HepG2 (cell line): ENCODE results near the gene SCARF1. TPM values are rescaled to one million over a fixed set of nuclear protein-coding genes. Genes with fewer than 3 reads are reported as not detected.

Source experiments
- ATF2 ChIP-seq: sonication (generic); formaldehyde crosslinking; IDR thresholded peaks from 2 replicates; pipeline ENCODE4 v1.4.0; 2020; ENCODE audit warnings: missing genetic modification reagents
- CCDC6 ChIP-seq: sonication (generic); formaldehyde crosslinking; IDR thresholded peaks from 2 replicates; pipeline ENCODE4 v1.8.1; 2022; ENCODE audit warnings: mild to moderate bottlenecking, missing genetic modification reagents, moderate library complexity
- CENPX ChIP-seq: sonication (generic); formaldehyde crosslinking; IDR thresholded peaks from 2 replicates; pipeline ENCODE4 v1.9.0; 2021; ENCODE audit warnings: mild to moderate bottlenecking, missing genetic modification reagents, moderate library complexity
- EZH2 ChIP-seq: conservative IDR thresholded peaks from 2 replicates; pipeline ENCODE4 v1.6.1; 2012; ENCODE audit warnings: mild to moderate bottlenecking, low read depth, low read length, moderate library complexity
- FOXA1 ChIP-seq, 2 experiments: fragments of 450-650 bp in 1 of 2; sonication (generic) in 1 of 2; formaldehyde crosslinking in 1 of 2; IDR thresholded peaks; 2 replicates each; pipeline versions ENCODE4 v1.4.0 to v1.6.1; 2016 to 2020; ENCODE audit warnings: missing genetic modification reagents in 1 of 2
- HNF1B ChIP-seq: sonication (generic); formaldehyde crosslinking; IDR thresholded peaks from 2 replicates; pipeline ENCODE4 v1.5.1; 2020; ENCODE audit warnings: mild to moderate bottlenecking, moderate library complexity, missing genetic modification reagents
- KLF13 ChIP-seq: sonication (generic); formaldehyde crosslinking; IDR thresholded peaks from 2 replicates; pipeline ENCODE4 v1.4.0; 2020; ENCODE audit warnings: mild to moderate bottlenecking, missing genetic modification reagents
- LBX2 ChIP-seq: sonication (generic); formaldehyde crosslinking; IDR thresholded peaks from 2 replicates; pipeline ENCODE4 v1.5.0; 2020; ENCODE audit warnings: missing genetic modification reagents, mild to moderate bottlenecking, borderline replicate concordance
- MEIS1 ChIP-seq: sonication (generic); formaldehyde crosslinking; IDR thresholded peaks from 2 replicates; pipeline ENCODE4 v1.9.0; 2021; ENCODE audit warnings: mild to moderate bottlenecking, missing genetic modification reagents, moderate library complexity, borderline replicate concordance
- NAIF1 ChIP-seq: sonication (generic); formaldehyde crosslinking; IDR thresholded peaks from 2 replicates; pipeline ENCODE4 v1.5.0; 2020; ENCODE audit warnings: mild to moderate bottlenecking, missing genetic modification reagents, borderline replicate concordance
- NR3C1 ChIP-seq: sonication (generic); formaldehyde crosslinking; IDR thresholded peaks from 2 replicates; pipeline ENCODE4 v1.4.0; 2020; ENCODE audit warnings: missing genetic modification reagents
- SRSF4 ChIP-seq: fragments of 200-400 bp; formaldehyde crosslinking; IDR thresholded peaks from one replicate; pipeline ENCODE4 v1.6.1; 2018; ENCODE audit warnings: mild to moderate bottlenecking, low read depth, low read length, moderate library complexity; ENCODE audit not compliant: poor library complexity, severe bottlenecking
- SSRP1 ChIP-seq: IDR thresholded peaks from 2 replicates; pipeline ENCODE4 v1.6.1; 2016; ENCODE audit warnings: control low read depth
- ZBTB33 ChIP-seq: sonication (generic); formaldehyde crosslinking; IDR thresholded peaks from 2 replicates; pipeline ENCODE4 v1.4.0; 2020; ENCODE audit warnings: missing genetic modification reagents
- ZC3H4 ChIP-seq: sonication (generic); formaldehyde crosslinking; IDR thresholded peaks from 2 replicates; pipeline ENCODE4 v1.4.0; 2020; ENCODE audit warnings: missing genetic modification reagents, borderline replicate concordance
- ZFP62 ChIP-seq: sonication (generic); formaldehyde crosslinking; IDR thresholded peaks from 2 replicates; pipeline ENCODE4 v1.4.0; 2020; ENCODE audit warnings: missing genetic modification reagents
- ZFP90 ChIP-seq: sonication (generic); formaldehyde crosslinking; IDR thresholded peaks from 2 replicates; pipeline ENCODE4 v1.8.0; 2022; ENCODE audit warnings: missing genetic modification reagents, mild to moderate bottlenecking, inconsistent platforms, borderline replicate concordance
- ZNF317 ChIP-seq: sonication (generic); formaldehyde crosslinking; IDR thresholded peaks from 2 replicates; pipeline ENCODE4 v1.5.0; 2020; ENCODE audit warnings: mild to moderate bottlenecking, missing genetic modification reagents
- ZNF326 ChIP-seq: sonication (generic); formaldehyde crosslinking; IDR thresholded peaks from 2 replicates; pipeline ENCODE4 v1.4.0; 2020; ENCODE audit warnings: missing genetic modification reagents, borderline replicate concordance
- ZNF350 ChIP-seq: sonication (generic); formaldehyde crosslinking; IDR thresholded peaks from 2 replicates; pipeline ENCODE4 v1.4.0; 2020; ENCODE audit warnings: mild to moderate bottlenecking, low read depth, missing genetic modification reagents, borderline replicate concordance
- ZNF790 ChIP-seq: sonication (generic); formaldehyde crosslinking; IDR thresholded peaks from 2 replicates; pipeline ENCODE4 v1.8.0; 2022; ENCODE audit warnings: missing genetic modification reagents, mild to moderate bottlenecking, borderline replicate concordance
- ZZZ3 ChIP-seq: sonication (generic); formaldehyde crosslinking; IDR thresholded peaks from 2 replicates; pipeline ENCODE4 v1.4.0; 2020; ENCODE audit warnings: missing genetic modification reagents, mild to moderate bottlenecking, borderline replicate concordance
- polyA plus RNA-seq, 8 experiments: library from polyadenylated mRNA; depleted of rRNA in 3 of 8; stranded (reverse) in 7 of 8; unstranded in 1 of 8; fragments of >200 nt; fragmentation: Illumina TruSeq in 4 of 8; extraction: Trizol in 4 of 8; gene quantifications; 2 replicates each; pipeline versions ENCODE4 v1.2.1 to v1.2.3, GENCODE V29; 2011 to 2016; ENCODE audit warnings: low read depth in 4 of 8, missing spikeins in 1 of 8, mixed read lengths in 1 of 8; ENCODE audit not compliant: insufficient read depth in 1 of 8
- total RNA-seq, 5 experiments: library from RNA; depleted of rRNA; stranded (reverse); fragments of >200 nt; fragmentation: Illumina TruSeq; extraction: Trizol; gene quantifications; 2 replicates each; pipeline ENCODE4 v1.2.3, GENCODE V29; 2016; ENCODE audit warnings: low read depth in 1 of 5
- TF ChIP-seq, protein P1 (sequence below): IDR thresholded peaks from 2 replicates; pipeline ENCODE4 v1.6.1; 2016; ENCODE audit warnings: missing compliant biosample characterization, missing genetic modification reagents, borderline replicate concordance

Gene SCARF1
- total and polyA plus RNA-seq, 2 of the 13 experiments (the other 11 are each of a cell fraction or from before 2014, with no cell fraction given) = 0.24 to 0.71 TPM

DNA sequence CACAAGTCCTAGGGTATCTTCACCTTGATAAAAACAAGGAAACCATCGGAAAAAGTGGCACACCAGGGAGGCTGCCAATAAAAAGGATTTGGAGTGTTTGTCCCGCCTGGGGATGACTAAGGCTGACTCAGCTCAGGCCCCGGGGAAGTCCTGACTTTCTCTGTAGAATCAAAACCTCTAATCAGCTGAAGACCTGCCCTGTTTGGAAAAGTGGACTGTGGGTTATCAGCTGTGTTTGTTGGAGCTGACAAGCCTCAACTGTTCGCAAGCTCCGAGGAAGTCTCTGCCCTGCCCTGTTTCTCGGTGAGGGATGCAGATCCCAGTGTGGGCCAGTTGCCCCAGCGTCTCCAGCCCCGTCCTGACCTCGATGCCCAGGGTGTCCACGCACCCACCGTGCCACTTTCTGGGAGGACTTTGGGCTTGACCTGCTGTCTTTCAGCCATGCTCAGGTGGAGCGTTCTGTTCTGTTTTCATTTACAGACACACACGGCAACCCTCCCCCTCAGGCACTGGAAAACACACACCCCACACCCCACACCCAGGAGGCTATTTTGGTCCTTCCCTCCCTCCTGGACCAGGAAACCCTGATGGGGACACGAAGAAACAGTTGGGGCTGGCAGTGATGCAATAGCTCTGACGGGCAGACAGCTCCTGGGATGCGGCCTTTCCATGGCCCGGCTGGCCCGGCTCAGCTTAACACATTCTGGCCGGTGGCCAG, 55.3 kb downstream of the SCARF1 start (continued):
- TF ChIP-seq NR3C1 (CRISPR knock-in tag) = no peak
- TF ChIP-seq, protein P1, sequence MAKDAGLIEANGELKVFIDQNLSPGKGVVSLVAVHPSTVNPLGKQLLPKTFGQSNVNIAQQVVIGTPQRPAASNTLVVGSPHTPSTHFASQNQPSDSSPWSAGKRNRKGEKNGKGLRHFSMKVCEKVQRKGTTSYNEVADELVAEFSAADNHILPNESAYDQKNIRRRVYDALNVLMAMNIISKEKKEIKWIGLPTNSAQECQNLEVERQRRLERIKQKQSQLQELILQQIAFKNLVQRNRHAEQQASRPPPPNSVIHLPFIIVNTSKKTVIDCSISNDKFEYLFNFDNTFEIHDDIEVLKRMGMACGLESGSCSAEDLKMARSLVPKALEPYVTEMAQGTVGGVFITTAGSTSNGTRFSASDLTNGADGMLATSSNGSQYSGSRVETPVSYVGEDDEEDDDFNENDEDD (CRISPR knock-in tag) = no peak
- no peak for TF ChIP-seq MEIS1 (CRISPR knock-in tag)
- TF ChIP-seq ZNF317 = no peak
- TF ChIP-seq ZFP90 (CRISPR knock-in tag) = no peak
- TF ChIP-seq ZNF790 (CRISPR knock-in tag) = no peak
- TF ChIP-seq NAIF1 (CRISPR knock-in tag) = no peak
- TF ChIP-seq ZBTB33 = peak; percentile 65
- no peak for TF ChIP-seq FOXA1 (IDR thresholded peaks at IDR 0.05)
- 0 out of 2 replicates have a peak, but pooled peaks have one; percentile 61 for TF ChIP-seq FOXA1 (CRISPR knock-in tag; IDR thresholded peaks at IDR 0.05)
- no peak for TF ChIP-seq ZFP62
- TF ChIP-seq ATF2 (CRISPR knock-in tag) = no peak
- TF ChIP-seq KLF13 (CRISPR knock-in tag) = no peak
- TF ChIP-seq EZH2 = no peak
- TF ChIP-seq LBX2 (CRISPR knock-in tag) = no peak
- no peak for TF ChIP-seq ZZZ3 (CRISPR knock-in tag)
- no peak for TF ChIP-seq ZC3H4 (CRISPR knock-in tag)
- no peak for TF ChIP-seq ZNF326
- no peak for TF ChIP-seq SRSF4
- TF ChIP-seq SSRP1 = no peak
- peak; percentile 63 for TF ChIP-seq HNF1B (CRISPR knock-in tag)
- TF ChIP-seq CENPX (CRISPR knock-in tag) = no peak
- no peak for TF ChIP-seq ZNF350 (CRISPR knock-in tag)
- TF ChIP-seq CCDC6 = peak; percentile 35; the same call in 1 of the 2 replicates
